Activated CD8-positive, alpha-beta memory T cell treated with anti-CD3 and anti-CD28 coated beads for 1 hour (primary cell): ENCODE data around the gene GARNL3.

ENCODE experiments used
- DNase-seq, 2 donors: peaks; one replicate each; pipeline ENCODE4 v3.0.0-alpha.2; 2020; ENCODE audit warnings: low read depth in 1 of 2; ENCODE audit errors: extremely low read depth in 1 of 2

The GARNL3 gene

DNA sequence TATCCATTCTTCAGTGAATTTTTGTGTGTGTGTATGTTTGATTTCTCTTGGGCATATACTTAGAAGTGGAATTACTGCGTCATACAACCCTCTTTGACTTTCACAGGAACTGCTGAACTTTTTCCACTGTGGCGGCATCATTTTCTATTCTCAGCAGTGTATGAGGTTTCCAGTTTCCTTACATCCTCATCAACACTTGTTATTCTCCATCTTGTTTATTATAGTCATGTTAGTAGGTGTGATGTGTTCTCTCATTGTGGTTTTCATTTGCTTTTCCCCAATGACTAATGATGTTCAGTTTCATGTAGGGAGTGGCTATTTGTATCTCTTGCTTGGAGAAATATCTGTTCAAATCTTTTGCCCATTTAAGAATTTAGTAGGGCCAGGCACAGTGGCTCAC lies 162.2 kb downstream of the GARNL3 start:
- no peak for DNase-seq

DNA sequence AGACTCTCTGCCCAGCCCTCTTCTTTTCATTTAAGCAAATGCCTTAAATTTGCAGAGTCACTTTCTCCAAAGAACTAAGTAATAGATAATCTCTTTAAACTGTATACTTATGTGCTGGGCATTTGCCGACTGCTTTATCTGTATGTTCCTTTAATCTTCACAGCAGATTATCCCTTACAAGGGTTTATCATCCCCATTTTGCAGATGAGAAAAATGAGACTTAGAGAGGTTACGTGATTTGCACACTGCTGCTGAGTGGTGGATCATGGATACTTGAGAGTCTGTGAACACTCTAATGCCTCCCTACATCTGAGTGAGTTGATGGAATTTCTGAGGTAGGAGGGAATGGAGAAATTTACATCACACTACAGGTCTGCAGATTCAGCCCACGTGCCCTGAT lies 163.8 kb downstream of the GARNL3 start:
- DNase-seq = no peak

DNA sequence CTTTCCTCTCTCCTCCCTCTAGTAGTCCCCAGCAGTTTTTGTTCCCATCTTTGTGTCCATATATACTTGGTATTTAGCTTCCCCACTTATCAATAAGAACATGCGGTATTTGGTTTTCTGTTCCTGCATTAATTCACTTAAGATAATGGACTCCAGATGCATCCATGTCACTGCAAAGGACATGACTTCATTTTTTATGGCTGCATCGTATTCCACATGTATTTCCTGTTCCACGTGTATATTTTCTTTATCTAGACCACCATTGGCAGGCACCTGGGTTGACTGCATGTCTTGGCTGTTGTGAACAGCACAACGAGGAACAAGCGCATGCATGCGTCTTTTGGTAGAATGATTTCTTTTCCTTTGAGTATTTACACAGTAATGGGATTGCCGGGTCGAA lies 165.8 kb downstream of the GARNL3 start:
- no peak for DNase-seq

DNA sequence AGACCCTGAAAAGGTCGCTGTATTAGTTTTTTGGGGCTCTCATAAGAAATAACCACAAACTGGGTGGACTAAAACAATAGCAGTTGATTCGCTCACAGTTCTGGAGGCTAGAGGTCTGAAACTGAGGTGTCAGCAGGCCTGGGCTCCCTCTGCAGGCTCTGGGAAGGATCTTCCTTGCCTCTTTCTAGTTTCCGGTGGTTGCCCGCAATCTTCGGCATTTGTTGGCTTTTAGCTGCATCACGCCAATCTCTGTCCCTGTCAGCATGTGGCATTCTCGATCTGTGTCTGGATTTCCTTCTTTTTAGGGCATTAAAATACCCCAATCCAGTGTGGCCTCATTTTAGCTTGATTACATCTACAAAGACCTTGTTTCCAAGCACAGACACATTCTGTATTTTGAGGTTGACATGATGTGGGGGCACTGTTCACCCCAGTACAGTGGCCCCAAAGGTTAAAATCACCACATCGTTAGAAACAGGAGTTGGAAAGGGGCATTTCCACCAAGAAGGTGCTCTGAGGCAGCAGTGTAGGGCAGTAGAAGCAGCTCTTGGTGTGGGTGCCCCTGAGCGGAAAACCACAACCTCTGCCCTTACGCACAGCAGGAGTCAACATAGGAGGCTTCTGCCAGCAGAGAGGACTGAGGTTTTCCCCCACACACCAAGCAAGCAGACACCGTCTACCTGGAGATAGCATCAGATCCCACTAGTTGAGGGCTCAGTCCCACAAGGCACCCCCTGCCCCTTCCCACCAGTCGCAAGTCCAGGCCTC lies 173.1 kb downstream of the GARNL3 start:
- DNase-seq = no peak

DNA sequence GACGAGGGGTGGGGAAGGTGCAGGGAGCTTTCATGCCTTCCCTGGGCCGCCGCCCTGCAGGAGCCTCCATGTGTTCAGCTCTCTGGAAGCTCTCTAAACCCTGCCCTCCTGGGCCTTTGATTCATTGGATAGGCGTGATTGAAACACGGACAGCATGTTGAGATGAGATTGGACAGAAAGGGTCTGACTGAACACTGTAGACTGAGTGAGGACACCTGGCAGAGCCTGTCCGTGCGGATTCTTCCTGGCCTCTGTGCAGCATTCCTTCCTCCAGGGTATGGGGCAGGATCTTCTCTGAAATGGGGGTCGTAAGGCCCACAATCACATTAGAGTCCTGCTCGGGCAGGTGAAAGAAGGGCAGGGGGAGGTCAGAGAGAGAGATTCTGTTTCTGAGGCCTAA lies 173.8 kb downstream of the GARNL3 start:
- no peak for DNase-seq
